D341Med (cell line): ENCODE measurements around the gene GNAQ.
A peak's percentile ranks its signal among the peaks of the same experiment; 100 is the strongest.
"Not testable (repeated sequence)": the region's sequence is repeated elsewhere in the genome, so short reads cannot be mapped to it uniquely, and the experiment has no call there.

Experiments used
- DNase-seq: peaks from one replicate; pipeline ENCODE4 v3.0.0; 2012; ENCODE audit warnings: low spot score

Gene GNAQ

DNA sequence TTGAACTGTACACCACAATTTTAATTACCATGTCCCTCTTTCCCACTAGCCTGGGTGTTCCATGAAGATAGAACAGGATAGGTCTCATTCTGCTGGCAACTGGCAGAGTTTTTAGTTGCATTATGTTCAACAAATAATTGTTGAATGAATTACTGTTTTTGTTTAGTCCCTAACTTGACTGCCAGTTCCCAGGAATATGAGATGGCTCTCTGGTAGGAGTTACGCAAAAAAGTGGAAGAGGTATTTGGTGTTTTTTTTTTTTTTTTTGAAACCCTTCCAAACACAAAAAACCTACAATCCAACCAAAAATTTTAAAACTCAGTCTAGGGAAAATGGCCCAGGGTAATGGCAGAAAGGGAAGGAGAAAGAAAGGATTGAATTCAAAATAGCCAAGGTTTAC, 153.6 kb downstream of the GNAQ start:
- no peak for DNase-seq

DNA sequence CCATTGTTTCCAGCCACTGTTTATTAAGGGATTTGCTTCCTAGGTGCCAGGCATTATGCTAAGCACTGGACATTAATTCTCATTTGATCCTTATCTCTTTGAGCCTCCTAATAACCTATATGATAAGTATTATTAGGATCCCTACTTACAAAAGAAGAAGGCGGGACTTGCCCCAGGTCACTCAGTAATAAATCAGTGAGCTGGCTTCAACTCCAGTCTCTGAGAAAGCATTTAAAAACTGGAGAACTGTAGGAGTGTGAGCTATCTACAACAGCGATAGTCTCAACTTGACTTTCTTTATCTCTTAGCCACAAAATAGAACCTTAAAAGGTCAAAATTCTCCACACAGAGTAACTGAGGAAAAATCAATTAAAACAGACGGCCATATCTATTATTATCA, 155.0 kb downstream of the GNAQ start:
- no peak for DNase-seq

DNA sequence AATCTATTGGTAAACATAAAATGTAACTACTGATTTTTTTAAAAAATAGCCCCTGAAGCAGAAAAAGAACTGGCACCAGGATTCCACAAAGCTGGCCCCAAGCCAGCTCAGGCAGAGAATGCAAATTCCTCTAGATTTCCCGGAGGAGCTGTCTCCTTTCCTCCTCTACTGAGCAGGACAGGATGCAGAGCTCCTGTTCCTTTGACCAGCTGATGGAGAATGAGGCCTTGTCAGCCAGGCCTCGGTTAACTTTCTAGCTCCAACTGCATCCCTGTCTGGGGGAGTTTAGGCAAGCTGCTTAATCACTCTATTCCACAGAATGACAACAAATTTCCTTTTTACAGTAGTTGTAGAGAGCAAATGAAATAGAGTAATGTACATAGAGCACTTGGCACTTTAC, 155.5 kb downstream of the GNAQ start:
- peak; percentile 42 for DNase-seq

DNA sequence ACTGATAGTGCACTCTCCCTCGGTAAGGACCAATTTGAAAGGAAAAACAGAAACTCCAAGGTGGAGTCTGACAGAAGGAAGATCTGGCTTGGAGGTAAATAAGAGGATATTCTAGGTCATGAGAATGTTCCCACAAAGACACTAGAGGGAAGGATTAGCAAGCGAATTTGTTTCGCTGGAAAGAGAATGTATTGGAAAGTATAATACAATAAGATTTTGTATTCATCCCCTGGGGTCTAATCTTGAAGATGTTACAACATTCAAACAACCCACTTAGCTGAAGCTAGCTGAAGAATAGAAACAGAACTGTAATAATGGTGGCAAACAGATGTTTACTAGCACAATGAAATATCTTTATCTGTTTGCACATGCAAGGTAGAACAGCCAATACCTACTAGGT, 158.7 kb downstream of the GNAQ start:
- DNase-seq: no peak

DNA sequence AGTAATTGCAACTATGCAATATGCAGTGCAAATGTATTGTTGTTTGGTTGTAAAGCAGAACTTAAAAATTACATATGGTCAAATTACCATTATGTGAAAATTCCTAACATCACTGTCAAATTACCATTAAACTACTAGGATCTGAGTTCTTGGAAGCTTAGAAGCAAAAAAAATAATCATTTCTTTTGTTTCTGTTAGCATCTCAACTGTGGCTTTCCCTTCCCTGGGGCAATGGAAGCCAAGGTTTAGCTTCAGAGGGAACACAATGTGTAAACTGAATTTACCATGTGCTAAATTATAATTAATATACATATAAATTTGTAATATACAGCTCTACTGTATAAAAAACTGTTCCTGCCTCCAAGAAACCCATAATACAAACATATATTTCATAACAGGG, 159.4 kb downstream of the GNAQ start:
- DNase-seq: no peak

DNA sequence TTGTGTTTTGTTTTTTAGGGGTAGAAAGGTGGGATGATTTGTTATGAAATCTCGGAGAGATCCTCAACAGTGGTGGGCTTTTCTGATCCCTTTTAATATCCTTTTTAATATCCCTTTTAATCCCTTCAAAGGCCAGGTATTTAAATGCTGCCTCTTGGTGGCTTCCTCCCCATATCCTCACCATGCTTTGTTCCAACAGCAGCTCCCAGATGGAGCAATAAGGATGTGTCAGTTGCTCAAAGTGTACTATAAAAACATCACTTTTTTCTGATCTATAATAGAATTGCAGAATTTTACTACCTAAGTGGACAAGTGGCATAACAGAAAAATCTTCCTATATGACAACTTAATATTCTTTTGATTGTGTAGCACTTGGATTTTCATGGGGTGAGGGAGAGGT, 160.1 kb downstream of the GNAQ start:
- DNase-seq: no peak

DNA sequence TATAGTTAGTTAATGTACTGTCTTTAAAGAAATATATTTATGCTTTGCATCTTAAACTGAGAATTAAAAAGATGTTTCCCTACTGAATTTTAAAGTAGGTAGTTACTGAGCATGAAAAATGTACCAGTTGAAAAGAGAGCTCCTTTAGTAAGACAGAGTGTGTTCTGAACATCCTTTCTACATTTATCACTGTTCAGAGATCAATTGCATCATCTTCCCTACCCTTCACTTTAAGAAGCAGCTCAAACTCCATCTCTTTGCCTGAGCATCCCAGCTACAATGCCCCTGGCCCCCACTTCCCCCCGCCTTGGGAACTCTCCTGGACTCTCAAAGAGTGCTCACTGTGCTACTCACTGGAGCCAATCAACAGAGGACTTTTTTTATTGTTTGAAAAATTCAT, 164.7 kb downstream of the GNAQ start:
- DNase-seq: no peak

DNA sequence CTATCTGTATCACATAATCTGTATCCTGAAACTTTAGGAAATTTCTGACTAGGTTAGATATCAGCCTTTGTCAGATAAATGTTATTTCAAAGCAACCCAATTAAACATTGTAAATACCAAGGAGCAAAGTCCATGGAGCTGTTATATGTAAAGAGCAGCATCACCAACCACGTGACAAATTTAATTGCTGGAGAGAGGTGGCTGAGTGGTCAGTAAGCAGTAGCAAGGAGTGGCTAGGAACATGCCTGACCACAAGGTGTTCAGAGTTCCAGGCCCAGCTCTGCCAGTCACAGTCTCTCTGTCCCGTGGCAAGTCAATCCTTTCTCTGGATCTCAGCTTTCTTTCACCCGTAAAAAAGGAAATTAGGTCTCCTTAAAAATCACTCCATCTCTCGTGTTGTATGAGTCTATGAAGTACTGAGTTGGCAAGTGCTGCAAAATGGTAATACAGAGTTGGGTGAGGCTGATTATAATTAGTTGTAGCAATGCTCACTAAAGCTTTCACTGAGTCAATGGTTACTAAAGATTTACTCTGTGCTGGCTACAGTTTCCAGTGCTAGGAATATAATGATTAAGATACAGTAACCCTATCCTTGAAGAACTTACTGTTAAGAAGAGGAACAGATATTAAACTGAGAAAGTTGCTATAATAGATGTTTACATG, 166.1 kb downstream of the GNAQ start:
- no peak for DNase-seq

DNA sequence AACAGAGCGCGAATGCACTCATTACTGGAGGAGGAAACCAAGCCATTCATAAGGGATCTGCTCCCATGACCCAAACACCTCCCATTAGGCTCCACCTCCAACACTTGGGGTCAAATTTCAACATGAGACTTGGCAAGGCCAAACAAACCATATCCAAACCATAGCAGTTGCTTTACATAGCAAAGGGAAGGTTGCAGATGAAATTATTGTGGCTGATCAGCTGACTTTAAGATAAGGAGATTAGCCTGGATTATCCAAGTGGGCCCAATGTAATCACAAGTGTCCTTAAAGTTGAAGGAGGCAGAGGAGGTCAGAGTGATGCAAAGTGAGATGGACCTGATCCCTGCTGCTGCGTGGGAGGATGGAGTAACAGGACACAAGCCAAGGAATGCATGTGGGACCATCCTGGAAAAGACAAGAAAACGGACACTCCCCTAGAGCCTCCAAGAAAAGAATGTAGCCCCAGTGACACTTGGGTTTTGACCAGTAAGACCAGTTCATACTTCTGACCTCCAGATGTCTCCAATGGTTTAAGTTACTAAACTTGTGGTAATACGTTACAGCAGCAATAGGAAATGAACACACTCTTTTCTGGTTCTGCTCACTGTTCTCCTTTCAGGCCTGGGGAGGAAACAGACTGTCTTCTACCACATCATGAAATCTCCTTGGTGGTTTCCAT, 167.3 kb downstream of the GNAQ start:
- no peak for DNase-seq

DNA sequence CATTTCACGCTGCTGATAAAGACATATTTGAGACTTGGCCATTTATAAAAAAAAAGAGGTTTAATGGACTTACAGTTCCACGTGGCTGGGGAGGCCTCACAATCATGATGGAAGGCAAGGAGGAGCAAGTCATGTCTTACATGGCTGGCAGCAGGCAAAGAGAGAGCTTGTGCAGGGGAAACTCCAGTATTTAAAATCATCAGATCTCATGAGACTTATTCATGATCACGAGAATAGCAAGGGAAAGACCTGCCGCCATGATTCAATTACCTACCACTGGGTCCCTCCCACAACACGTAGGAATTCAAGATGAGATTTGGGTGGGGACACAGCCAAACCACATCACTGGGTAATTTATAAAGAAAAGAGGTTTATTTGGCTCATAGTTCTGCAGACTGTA, 168.0 kb downstream of the GNAQ start:
- DNase-seq: not testable (repeated sequence)

DNA sequence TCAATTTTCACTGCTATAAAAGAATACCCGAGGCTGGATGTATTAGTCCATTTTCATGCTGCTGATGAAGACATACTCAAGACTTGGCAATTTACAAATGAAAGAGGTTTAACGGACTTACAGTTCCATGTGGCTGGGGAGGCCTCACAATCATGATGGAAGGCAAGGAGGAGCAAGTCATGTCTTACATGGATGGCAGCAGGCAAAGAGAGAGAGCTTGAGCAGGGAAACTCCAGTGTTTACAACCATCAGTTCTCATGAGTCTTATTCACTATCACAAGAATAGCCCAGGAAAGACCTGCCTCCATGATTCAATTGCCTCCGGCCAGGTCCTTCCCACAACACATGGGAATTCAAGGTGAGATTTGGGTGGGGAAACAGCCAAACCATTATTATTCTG, 170.7 kb downstream of the GNAQ start:
- DNase-seq: not testable (repeated sequence)

DNA sequence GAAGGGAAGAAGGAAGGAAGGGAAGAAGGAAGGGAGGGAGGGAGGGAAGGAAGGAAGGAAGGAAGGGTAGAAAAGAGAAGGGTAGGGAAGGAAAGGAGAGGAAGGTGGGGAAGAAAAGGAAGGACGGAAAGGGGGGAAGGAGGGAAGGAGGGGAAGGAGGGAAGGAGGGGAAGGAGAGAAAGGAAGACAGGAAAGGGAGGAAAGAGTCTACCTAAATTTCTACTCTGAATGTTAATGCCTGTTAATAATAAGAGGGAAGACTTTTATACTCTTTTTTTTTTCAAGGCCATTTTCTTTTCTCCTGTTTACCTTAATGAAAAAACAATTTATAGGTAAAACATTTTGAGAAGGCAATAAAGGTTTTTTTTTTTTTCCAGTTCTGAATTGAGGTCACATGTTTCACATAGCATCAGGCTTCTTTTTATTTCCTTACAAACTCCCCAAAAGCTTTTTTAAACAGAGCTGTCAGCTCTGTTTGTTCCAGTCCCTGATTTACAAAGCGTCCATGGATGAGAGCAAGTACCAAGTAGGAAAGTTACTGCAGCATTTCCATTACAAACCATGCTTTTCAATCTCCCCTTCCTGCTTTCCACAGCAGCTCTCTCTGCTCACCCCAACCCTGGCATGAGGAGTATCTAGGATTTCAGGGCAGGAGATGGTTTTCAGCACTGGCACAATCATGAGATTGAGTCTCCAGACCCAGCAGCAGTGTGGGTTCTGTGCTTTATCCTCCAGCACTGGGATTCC, 173.9 kb downstream of the GNAQ start:
- no peak for DNase-seq

DNA sequence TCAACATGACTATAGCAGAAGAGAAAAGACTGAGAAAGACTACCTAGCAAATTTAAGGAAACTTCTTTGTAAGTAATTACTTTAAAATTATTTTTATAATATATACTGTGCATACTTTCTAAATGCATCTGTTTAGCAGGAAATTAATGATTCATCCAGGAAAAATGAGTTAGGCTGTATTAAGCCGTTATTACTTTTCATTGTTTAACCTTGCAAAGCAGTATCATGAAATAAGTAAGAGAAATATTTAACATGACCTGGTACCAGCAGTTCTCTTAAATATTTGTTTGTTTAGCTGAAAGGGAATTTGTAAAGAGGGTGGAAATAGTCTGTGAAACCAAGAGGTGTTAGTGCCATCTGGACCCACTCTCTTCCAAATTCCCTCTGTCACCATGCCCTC, 175.0 kb downstream of the GNAQ start:
- no peak for DNase-seq

DNA sequence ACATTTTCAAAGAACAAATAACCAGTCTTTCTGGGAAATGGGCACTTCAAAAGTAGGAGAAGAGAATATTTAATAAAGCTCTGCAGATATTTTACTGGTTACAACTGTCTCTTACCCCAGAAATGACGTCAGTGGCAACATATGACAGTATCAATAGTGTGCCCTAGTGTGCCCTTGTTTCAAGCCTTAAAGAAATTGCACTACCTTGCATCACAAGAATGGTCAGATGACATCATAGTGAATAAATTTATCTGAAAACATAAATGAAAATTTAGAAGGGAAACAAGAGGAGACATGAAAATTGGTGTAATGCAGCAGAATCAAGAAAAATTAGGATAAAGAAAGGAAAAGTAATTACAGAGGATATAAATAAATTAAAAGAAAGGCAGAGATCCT, 176.7 kb downstream of the GNAQ start:
- DNase-seq: no peak

DNA sequence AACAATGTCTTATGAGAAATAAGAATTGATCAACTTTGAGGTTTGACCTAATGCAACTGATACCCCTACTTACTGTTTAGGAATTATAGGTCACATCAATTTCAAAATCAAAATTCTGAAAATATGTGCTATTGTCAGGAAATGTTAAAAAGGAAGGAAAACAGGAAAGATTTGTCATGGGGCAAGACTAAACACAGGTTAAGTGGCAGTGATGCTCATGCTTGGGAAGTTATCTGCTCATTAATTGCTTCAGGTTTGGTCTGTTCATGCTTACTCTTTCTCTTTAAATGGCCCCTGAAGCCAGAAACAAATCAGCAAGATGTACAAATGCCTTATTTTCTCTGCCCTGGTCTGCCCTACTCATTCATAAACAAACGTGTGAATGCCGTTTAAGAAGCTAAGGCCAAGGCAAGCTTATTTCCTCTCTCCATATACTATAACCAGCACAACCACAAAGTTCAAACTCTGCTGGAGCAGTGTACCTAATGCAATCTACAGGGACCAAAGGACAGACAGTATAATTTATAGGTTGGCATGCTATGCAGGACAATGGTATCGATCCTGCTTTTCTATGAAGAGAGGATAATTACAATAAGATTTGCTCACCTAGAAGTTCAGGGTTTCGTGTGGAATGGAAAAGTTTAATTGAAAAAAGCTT, 177.2 kb downstream of the GNAQ start:
- DNase-seq: no peak

DNA sequence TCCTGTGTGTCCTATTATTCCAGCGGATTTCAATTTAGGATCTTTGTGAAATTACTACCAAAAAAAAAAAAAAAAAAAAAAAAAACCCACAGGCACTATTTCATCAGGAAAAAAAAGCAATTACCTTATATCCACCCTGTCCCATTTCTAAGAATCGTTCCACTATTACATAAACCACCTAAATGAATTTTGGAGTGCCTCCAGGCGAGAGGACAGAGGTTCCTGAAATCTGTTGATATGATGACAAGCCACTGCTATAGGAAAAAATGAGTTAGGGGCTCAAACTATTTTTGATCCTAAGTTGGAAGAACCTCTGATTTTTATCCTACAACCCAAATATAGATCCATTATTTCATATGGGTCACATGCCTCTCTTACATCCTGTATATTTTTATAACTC, 177.9 kb downstream of the GNAQ start:
- DNase-seq: no peak

DNA sequence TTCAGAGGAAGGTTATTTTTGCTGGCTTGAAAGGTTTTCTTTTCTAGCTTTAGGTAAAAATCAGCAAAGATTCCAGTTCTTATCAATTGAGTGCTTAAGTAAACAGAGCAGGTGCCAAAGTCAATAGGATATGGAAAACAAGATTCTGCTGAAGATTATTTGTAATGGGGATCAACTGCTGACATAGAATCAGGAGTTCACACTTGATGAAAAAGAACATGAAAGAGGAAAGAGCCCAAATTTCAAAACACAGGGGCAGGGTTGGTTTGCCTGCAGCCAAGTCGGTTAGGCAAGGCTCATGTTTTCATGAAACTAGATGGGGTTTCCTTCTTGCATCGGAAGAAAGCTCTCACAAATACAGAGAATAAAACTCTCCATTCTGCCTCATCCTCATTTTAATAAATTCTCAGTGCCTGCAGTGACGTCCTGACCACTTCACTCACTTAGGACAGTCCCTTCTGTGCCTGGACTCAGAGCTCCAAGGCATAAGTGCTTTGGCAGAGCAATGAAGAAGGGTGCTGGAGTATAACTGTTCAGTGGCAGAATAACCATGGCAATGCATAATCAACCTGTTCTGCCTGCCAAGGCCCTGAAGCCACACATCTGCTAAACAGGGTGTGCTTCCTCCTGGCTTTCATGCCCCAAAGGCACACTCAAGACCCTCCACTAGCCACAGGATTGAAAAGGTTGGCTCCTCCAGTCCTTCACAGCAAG, 179.6 kb downstream of the GNAQ start:
- DNase-seq: no peak

DNA sequence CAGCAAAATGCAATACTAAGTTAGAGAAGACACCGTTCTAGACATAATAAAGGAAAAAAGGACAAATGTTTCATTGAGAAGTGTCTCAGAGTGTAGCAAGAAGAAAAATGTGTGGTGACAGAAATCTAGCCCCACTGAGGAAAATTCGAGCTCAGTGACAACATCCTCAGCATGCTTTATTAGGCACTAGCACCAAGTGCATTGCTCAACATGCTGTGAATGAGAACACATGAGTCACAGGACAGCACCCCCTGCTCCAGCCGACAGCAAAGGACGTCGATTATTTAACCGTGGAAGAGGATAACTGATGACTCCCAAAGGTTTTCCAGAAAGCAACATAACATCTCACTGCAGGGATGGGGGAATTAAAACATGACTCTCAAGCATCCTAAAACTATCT, 182.7 kb downstream of the GNAQ start:
- no peak for DNase-seq

DNA sequence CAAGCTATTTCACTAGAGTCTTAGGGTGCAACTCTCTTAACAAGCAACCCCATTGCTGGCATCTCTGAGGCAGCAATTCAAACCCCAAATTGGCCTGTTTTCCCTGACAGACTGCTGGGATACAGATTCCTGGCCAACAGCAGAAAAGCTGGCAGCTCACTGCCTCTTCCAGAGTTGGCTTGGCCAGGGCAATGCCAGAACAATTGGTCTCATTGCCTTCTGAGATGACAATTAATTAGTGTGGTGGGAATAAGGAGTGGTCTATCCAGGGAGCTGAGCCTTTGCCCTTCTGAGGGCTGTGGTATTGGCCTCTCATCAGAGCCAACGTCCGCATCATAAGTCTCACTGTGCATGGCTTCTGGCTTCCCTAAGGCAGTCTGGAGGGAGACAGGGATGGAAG, 183.2 kb downstream of the GNAQ start:
- DNase-seq: no peak

DNA sequence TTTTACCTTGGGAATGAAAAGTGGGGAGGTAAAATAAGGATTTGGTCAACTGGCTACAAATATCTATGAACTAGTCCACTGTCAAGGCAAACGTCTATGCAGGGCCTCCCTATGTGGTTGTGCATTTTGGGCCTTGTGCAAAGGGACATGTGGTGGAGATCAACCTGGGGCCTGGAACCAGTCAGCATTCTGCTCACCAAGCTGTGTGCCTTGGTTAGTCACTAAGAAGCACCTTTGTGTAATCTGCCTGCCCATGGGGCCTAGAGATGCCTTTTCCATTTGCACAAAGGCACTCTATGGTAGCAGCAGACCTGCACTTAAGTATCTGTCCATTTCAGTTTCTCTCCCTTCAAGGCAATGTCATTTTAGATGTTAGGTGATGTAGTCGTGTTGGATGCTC, 184.0 kb downstream of the GNAQ start:
- DNase-seq: no peak

DNA sequence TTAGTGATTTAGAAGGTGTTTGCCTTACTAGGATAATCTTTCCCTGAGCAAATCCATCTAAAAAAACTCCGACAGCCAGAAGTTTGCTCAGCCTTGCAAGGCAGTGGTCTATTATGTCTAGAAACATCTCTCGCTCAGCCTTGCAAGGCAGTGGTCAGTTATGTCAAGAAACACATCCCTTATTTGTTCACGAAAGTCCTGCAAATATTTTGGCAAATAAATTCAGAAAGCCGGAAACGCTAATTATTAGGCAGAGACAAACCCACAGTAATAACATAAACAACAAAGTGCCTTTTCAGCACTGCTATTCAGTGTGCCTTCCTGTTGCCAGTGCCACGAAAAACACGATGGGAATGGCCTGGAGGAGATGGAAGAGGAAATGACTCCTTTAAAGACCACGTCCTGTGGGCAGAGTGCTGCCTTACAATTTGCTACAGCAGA, 184.5 kb downstream of the GNAQ start:
- DNase-seq: no peak

DNA sequence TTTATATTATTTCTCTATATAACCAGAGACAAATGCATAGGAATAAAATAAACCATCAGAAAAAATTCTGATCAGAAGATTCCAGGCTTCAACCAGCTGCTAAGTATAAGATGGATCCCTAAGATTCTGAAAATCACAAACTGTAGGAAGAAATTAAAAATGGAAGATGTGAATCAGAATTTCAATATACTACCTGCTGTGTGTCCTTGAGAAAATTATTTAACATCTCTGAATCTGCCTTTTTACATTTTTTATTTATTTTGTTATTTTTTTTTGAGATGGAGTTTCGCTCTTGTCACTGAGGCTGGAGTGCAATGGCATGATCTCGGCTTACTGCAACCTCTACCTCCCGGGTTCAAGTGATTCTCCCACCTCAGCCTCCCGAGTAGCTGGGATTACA, 187.2 kb downstream of the GNAQ start:
- no peak for DNase-seq

DNA sequence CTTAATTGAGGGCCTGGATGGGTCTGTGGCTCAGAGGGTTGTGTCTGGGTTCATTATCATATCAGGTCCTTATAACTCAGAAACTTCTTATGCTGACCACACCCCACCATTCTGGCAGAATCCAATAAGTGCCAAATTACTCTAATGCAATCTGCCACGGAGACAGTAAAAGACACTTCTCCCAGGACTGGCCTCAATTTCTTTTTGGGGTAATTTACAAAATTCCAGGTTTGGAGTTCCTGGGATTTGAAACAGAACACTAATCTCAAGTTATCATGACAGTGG, 187.8 kb downstream of the GNAQ start:
- DNase-seq: no peak
